Measurements from ENCODE around the gene FAM217B.

DNA sequence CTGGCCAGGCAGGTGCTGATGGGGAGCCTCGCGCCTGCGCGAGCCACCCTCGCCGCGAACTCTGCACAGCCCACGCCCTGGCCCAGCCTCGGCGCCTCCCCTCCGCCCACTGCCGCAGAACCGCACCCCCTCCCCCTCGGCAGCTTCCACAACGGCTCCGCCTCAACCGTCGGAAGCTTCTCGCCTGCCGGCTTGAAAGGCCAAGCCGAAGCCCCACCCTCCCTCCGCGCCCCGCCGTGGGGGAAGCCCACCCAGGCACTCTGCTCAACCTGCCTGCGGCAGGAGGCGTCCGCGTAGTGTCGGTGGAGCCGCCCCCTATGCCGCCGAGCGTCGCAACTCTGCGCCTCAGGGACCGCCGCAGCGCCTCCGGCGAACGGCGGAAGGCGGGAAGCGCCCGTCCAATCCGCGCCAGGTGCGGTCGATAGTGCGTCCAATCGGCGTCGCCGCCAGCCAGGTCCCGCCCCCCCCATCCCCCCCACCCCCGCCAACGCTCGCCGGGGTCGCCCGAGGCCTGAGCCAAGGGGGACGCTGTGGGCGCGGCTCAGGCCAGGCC lies 6.8 kb upstream of the FAM217B start, which contains the start of gene SYCP2:
- TF ChIP-seq CTCF (IDR thresholded peaks at IDR 0.05; ENCODE audit: low read depth, low read length, missing input control) (no peak), GABPA (IDR thresholded peaks at IDR 0.05 in 1 of 2, conservative IDR thresholded peaks at IDR 0.05 in 1 of 2) (no peak), YY1 (IDR thresholded peaks at IDR 0.05) (no peak), JUND (IDR thresholded peaks at IDR 0.05) (no peak), ATF3 (IDR thresholded peaks at IDR 0.05) (no peak), SP1 (IDR thresholded peaks at IDR 0.05) (no peak), TAF1 (conservative IDR thresholded peaks at IDR 0.05) (no peak), RAD21 (IDR thresholded peaks at IDR 0.05) (no peak)
- TF ChIP-seq, protein P1, sequence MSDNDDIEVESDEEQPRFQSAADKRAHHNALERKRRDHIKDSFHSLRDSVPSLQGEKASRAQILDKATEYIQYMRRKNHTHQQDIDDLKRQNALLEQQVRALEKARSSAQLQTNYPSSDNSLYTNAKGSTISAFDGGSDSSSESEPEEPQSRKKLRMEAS (IDR thresholded peaks at IDR 0.05): no peak
- TF ChIP-seq, protein P2, sequence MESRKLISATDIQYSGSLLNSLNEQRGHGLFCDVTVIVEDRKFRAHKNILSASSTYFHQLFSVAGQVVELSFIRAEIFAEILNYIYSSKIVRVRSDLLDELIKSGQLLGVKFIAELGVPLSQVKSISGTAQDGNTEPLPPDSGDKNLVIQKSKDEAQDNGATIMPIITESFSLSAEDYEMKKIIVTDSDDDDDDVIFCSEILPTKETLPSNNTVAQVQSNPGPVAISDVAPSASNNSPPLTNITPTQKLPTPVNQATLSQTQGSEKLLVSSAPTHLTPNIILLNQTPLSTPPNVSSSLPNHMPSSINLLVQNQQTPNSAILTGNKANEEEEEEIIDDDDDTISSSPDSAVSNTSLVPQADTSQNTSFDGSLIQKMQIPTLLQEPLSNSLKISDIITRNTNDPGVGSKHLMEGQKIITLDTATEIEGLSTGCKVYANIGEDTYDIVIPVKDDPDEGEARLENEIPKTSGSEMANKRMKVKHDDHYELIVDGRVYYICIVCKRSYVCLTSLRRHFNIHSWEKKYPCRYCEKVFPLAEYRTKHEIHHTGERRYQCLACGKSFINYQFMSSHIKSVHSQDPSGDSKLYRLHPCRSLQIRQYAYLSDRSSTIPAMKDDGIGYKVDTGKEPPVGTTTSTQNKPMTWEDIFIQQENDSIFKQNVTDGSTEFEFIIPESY (IDR thresholded peaks at IDR 0.05): no peak

Data from liver (tissue), 3 donors.